ENCODE results near the gene CREB5.
A peak's percentile ranks its signal among the peaks of the same experiment; 100 is the strongest.

The CREB5 gene

DNA sequence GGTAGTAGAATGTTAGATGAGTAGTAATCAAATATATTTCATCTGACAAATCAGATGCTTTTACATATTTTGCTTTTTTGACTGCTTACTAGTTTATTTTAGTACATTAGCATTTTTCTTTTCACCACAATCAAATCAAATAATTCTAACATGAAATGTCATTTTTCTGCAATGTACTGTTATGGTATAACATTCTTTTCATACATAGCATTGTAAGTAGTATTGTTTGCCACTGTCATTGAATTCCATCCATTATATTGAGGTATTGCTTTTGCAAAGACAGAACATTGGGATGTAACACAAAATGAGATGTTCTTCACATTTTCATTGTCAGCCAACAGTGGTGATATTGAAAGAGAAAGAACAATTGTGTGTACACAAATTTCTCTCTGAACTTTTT lies 438.4 kb downstream of the CREB5 start:
- in situ Hi-C loops (cut with MboI; ENCODE audit: low sequenced_read_pairs, unreplicated experiment): loop anchor here (10.0 kb wide), 1 partner anchor 456 kb away; no protein-coding TSS in a partner anchor
- TF ChIP-seq, protein P1, sequence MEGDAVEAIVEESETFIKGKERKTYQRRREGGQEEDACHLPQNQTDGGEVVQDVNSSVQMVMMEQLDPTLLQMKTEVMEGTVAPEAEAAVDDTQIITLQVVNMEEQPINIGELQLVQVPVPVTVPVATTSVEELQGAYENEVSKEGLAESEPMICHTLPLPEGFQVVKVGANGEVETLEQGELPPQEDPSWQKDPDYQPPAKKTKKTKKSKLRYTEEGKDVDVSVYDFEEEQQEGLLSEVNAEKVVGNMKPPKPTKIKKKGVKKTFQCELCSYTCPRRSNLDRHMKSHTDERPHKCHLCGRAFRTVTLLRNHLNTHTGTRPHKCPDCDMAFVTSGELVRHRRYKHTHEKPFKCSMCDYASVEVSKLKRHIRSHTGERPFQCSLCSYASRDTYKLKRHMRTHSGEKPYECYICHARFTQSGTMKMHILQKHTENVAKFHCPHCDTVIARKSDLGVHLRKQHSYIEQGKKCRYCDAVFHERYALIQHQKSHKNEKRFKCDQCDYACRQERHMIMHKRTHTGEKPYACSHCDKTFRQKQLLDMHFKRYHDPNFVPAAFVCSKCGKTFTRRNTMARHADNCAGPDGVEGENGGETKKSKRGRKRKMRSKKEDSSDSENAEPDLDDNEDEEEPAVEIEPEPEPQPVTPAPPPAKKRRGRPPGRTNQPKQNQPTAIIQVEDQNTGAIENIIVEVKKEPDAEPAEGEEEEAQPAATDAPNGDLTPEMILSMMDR (IDR thresholded peaks at IDR 0.05; ENCODE audit: borderline replicate concordance, control extremely low read depth, extremely low read depth, insufficient read depth, missing control alignments): no peak
- no peak for DNase-seq (ENCODE audit: low spot score)

GRCh38 chr7:28853150-28853549 lies 440.8 kb downstream of the CREB5 start:
- no peak for DNase-seq (ENCODE audit: low spot score)
- in situ Hi-C loops (cut with MboI; ENCODE audit: low sequenced_read_pairs, unreplicated experiment): loop anchor here (10.0 kb wide), 1 partner anchor 458 kb away; no protein-coding TSS in a partner anchor

DNA sequence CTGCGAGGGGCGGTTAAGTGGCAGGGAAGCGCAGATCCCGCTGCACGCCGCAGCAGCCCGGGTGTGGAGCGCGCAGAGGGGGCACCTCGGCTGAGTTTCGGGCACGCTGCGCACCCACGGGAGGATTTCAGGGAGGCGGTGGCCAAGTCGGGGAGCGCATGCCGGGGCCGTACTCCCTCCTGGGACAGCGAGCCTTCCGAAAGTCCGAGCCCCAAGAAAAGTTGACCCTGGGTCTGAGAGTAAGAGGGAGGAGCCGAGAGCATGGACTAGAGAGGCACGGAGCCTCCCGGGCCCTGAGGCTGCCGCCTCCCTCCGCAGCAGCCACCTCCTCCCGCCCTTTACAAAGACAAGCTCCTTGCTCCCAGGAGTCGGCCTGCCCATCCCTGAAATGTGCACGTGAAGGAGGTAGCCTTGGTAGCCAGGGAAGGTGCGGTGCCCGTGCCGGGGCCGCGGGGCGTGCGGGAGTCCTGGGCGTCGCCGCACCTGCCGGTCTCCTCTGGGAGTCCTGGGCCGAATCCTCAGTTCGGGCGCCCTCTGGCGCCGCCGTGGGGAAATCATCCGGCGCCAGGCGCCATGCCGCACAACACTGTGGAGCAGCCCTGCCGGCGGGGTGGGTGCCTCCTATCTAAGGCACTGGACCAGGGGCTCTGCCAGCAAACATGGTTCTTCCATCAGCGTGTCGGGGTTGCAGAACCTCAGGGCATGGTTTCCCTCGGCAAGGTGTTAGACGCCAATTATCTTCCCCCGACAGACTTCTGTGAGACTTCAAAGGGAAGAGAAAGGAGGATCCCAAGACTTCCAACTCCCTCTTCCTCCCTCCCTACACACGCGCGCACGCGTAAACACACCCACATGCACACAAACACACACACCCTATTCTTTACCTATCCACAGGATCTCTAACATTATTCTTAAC lies 441.8 kb downstream of the CREB5 start:
- DNase-seq (ENCODE audit: low spot score): peak; percentile 95
- TF ChIP-seq, protein P1 (IDR thresholded peaks at IDR 0.05; ENCODE audit: borderline replicate concordance, control extremely low read depth, extremely low read depth, insufficient read depth, missing control alignments): peak; percentile 89
- in situ Hi-C loops (cut with MboI; ENCODE audit: low sequenced_read_pairs, unreplicated experiment): loop anchor here (10.0 kb wide), 1 partner anchor 459 kb away; no protein-coding TSS in a partner anchor

More at GRCh38 chr7:28853150-28853549, 440.8 kb downstream of the CREB5 start:
- TF ChIP-seq, protein P1 (IDR thresholded peaks at IDR 0.05; ENCODE audit: borderline replicate concordance, control extremely low read depth, extremely low read depth, insufficient read depth, missing control alignments): no peak

DNA sequence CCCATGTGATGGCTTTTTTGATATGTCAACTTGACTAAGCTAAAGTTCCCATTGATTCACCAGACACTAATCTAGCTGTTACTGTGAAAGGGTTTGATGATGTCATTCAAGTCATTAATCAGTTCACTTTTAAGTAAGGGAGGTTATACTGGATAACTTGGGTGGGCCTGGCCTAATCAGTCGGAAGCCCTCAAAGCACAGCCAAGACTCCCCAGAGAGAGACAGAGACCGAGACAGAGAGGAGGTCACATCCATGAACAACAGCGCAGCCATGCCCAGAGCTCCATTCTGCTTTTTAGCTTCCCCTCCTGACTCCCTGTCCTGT lies 442.4 kb downstream of the CREB5 start:
- DNase-seq (ENCODE audit: low spot score): no peak
- TF ChIP-seq, protein P1 (IDR thresholded peaks at IDR 0.05; ENCODE audit: borderline replicate concordance, control extremely low read depth, extremely low read depth, insufficient read depth, missing control alignments): no peak
- in situ Hi-C loops (cut with MboI; ENCODE audit: low sequenced_read_pairs, unreplicated experiment): loop anchor here (10.0 kb wide), 1 partner anchor 460 kb away; no protein-coding TSS in a partner anchor

DNA sequence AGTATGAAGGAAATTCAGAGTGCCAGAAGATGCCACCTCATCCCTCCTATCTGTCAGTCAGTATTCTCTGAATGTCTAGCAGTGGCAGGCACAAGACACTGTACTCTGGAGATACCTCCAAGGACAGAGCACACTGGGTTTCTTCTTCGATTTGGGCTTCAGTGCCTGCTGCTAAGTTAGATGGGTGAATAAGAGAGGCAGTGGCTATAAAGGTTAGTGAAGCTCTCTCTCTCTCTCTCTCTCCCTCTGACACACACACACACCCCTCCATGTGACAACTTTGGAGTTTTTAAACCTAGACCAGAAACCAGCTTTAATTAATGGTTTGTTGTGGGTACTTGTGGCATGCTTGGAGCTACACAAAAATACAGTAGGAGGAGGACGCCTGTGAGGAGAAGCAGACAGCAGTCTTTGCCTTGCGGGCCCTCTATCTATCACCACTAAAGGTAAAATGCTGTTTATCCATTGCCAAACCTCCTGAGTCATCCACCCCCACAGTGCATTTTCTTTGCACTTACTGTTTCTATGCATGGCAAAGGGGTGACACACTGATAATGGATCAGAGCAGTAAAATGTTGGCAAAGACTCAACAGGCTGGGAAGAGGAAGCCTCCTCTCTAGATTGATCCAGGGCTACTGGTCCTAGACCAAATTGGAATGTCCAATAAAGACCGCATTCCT lies 443.4 kb downstream of the CREB5 start:
- TF ChIP-seq, protein P1 (IDR thresholded peaks at IDR 0.05; ENCODE audit: borderline replicate concordance, control extremely low read depth, extremely low read depth, insufficient read depth, missing control alignments): no peak
- no peak for DNase-seq (ENCODE audit: low spot score)
- in situ Hi-C loops (cut with MboI; ENCODE audit: low sequenced_read_pairs, unreplicated experiment): loop anchor here (10.0 kb wide), 1 partner anchor 461 kb away; no protein-coding TSS in a partner anchor

DNA sequence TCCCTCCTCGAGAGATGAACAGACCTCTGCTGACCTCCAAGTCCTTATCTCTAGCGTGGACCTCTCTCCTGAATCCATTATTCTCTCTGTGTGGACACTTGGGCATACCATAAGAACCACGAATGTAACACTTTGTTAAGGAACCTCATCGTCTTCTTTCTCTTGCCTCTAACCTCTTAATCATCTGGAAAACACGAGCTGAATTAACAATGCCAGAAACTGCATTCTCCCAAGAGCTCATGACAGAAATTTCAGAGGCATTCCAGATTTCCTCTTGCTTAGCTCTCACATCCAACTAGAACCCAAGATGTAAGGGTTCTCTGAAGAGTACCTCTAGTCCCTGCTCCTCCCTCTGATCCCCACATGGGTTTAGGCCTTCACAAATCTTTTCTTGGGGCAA lies 444.3 kb downstream of the CREB5 start:
- DNase-seq (ENCODE audit: low spot score): no peak

More for the DNA sequence above, 444.3 kb downstream of the CREB5 start:
- in situ Hi-C loops (cut with MboI; ENCODE audit: low sequenced_read_pairs, unreplicated experiment): loop anchor here (10.0 kb wide), 1 partner anchor 462 kb away; no protein-coding TSS in a partner anchor
- TF ChIP-seq, protein P1 (IDR thresholded peaks at IDR 0.05; ENCODE audit: borderline replicate concordance, control extremely low read depth, extremely low read depth, insufficient read depth, missing control alignments): no peak
